ENCODE measurements around the gene AVPR1A.

The AVPR1A gene

DNA sequence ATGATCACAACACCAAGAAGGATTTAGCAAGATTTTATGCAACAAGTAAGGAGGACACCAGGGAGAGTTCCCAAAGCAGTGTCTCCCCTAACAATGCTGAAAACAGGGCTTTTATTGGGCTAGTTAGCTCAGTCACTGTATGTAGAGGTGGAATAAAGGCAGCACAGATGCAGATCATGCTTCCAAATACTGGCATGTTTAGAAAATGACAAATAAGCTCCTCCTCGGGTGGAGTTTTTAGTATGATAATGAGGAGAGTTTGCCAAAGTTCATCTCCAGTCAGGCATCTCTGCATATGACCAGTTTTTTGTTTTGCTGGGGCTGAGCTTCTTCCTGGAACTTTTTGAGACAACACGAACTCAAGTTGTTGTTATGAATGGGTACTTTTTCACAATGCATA is 4.4 kb upstream of the AVPR1A start:
- TF ChIP-seq, protein P1, sequence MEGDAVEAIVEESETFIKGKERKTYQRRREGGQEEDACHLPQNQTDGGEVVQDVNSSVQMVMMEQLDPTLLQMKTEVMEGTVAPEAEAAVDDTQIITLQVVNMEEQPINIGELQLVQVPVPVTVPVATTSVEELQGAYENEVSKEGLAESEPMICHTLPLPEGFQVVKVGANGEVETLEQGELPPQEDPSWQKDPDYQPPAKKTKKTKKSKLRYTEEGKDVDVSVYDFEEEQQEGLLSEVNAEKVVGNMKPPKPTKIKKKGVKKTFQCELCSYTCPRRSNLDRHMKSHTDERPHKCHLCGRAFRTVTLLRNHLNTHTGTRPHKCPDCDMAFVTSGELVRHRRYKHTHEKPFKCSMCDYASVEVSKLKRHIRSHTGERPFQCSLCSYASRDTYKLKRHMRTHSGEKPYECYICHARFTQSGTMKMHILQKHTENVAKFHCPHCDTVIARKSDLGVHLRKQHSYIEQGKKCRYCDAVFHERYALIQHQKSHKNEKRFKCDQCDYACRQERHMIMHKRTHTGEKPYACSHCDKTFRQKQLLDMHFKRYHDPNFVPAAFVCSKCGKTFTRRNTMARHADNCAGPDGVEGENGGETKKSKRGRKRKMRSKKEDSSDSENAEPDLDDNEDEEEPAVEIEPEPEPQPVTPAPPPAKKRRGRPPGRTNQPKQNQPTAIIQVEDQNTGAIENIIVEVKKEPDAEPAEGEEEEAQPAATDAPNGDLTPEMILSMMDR (IDR thresholded peaks at IDR 0.05): no peak
- DNase-seq (ENCODE audit: low spot score): no peak
- Histone ChIP-seq H3K27ac (no peak overlapping the region), H3K4me3 (no peak overlapping the region)

- TF ChIP-seq, protein P1 (IDR thresholded peaks at IDR 0.05): no peak
- DNase-seq (ENCODE audit: low spot score): no peak
- Histone ChIP-seq H3K4me3 (no peak overlapping the region), H3K27ac (no peak overlapping the region)
Observed at GRCh38 chr12:63154560-63154959, 3.6 kb upstream of the AVPR1A start.

DNA sequence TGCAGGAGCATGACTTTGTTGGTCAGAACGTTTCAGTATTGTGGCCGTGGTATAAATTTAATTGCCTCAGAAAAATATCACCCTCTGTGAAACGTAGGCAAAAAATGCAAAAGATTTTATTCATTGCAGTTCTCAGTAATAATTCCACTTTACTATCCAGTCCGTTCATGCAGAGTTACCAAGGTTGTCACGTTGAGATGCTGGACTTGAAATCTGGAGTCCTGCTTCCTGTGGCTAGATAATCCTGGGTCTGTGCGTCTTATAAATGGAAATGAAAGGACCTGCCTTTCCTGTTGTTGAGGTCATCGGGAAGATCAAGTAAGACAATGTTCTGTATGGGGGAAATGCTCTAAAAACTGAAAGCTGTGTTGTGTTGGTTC is 1.3 kb upstream of the AVPR1A start:
- Histone ChIP-seq H3K4me3 (peak overlapping the region; percentile 69), H3K27ac (no peak overlapping the region)
- DNase-seq (ENCODE audit: low spot score): no peak
- TF ChIP-seq, protein P1 (IDR thresholded peaks at IDR 0.05): no peak

DNA sequence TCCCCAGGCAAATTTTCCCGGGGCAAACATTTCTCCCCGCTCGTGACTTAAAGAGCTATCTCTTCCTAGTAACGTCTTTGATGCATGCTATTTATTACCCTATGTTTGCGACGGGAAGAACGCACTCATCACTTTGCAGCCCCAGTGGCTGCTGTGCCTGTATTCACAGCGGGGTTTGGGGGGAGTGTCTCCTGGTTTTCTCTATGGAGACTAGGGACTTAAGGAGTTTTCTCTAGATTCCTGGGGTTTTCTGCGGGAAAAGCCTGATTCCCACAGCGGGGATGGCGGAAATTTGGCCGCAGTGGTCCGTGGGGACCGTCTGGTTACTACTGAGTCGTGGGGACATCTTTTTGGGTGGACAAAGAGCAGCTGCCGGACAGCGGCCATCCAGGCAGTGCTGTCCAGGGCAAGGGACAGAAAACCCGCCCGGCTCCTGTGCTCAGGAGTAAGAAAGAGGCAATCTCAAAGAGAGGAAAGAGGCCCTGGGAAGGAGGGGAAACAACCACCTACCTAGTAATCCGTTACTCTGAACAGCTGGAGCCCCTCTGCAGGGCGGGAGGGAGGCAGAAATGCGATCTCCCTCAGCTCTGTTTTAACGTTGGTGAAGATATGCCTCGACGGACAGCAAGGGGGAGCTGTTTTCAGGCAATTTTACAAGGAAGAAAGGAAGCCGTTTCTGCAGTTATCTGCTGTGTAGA is 771 bp upstream of the AVPR1A start:
- Histone ChIP-seq H3K27ac (no peak overlapping the region), H3K4me3 (peak overlapping the region; percentile 69)
- TF ChIP-seq, protein P1 (IDR thresholded peaks at IDR 0.05): peak; percentile 69
- no peak for DNase-seq (ENCODE audit: low spot score)

DNA sequence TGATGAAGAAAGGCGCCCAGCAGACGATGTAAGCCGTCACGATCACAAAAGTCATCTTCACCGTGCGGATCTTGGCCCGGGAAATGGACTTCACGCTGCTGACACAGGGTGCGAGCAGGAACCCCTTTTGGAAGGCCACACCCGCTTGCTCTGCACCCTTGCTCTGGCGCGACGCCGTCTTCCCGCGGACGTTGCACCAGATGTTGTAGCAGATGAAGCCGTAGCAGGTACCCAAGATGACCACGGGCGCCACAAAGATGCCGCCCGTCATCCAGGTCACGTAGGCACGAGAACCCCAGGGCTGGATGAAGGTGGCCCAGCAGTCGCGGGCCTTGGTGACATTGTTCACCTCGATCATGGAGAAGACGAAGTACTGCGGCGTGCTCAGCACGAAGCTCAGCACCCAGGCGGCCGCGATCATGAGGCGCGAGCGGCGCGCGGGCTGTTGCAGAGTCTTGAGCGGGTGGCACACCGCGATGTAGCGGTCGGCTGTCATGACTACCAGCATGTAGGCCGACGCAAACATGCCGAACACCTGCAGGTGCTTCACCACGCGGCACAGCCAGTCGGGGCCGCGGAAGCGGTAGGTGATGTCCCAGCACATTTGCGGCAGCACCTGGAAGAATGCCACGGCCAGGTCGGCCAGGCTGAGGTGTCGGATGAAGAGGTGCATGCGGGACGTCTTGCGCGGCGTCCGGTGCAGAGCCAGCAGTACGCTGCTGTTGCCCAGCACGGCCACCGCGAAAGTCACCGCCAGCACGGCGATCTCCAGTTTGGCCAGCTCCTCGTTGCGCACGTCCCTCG is 890 bp downstream of the AVPR1A start:
- Histone ChIP-seq H3K4me3 (peak overlapping the region; percentile 69), H3K27ac (peak overlapping the region in 1 of 2 donors; percentile 0)
- TF ChIP-seq, protein P1 (IDR thresholded peaks at IDR 0.05): no peak
- DNase-seq (ENCODE audit: low spot score): no peak

- no peak for DNase-seq (ENCODE audit: low spot score)
- TF ChIP-seq, protein P1 (IDR thresholded peaks at IDR 0.05): no peak
- Histone ChIP-seq H3K27ac (no peak overlapping the region), H3K4me3 (no peak overlapping the region)
Observed at GRCh38 chr12:63144556-63144955, 6.4 kb downstream of the AVPR1A start.

DNA sequence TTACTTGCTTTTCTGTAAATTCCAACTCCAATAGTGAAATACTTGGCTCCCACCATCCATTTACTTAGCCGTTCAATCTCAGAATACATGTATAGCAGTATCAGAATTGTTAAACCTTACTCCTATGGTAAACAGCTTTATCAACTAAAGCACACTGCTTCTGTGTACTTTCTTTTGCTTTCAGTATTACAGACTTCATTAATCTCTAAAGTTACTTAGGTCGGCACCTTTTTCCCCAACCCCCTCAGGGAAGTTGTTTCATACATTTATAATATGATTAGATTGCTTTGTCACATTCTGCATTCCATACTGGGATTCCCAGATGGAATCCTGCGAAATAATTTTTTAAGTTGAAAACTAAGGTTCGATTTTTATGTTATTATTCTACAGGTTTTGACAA is 12.5 kb downstream of the AVPR1A start:
- H3K4me3 ChIP-seq: no peak overlapping the region
- no peak overlapping the region for H3K27ac ChIP-seq
- no peak for DNase-seq (ENCODE audit: low spot score)
- TF ChIP-seq, protein P1 (IDR thresholded peaks at IDR 0.05): no peak
